ENCODE data around the gene UHRF1.

GRCh38 chr19:4861147-4861546 lies 48.2 kb upstream of the UHRF1 start:
- no peak for TF ChIP-seq EZH2phosphoT487 (IDR thresholded peaks at IDR 0.05; ENCODE audit: borderline replicate concordance, low read length)
- TF ChIP-seq, protein P1, sequence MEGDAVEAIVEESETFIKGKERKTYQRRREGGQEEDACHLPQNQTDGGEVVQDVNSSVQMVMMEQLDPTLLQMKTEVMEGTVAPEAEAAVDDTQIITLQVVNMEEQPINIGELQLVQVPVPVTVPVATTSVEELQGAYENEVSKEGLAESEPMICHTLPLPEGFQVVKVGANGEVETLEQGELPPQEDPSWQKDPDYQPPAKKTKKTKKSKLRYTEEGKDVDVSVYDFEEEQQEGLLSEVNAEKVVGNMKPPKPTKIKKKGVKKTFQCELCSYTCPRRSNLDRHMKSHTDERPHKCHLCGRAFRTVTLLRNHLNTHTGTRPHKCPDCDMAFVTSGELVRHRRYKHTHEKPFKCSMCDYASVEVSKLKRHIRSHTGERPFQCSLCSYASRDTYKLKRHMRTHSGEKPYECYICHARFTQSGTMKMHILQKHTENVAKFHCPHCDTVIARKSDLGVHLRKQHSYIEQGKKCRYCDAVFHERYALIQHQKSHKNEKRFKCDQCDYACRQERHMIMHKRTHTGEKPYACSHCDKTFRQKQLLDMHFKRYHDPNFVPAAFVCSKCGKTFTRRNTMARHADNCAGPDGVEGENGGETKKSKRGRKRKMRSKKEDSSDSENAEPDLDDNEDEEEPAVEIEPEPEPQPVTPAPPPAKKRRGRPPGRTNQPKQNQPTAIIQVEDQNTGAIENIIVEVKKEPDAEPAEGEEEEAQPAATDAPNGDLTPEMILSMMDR (IDR thresholded peaks at IDR 0.05; ENCODE audit: low read depth, low read length, poor library complexity, severe bottlenecking): no peak
